Progenitor cell of endocrine pancreas (in vitro differentiated cells): ENCODE results near the gene CTXN1. TPM values are rescaled to one million over a fixed set of nuclear protein-coding genes. Genes with fewer than 3 reads are reported as not detected.
"Not testable (repeated sequence)": the region's sequence is repeated elsewhere in the genome, so short reads cannot be mapped to it uniquely, and the experiment has no call there.

ENCODE experiments used
- DNase-seq: peaks from one replicate; pipeline ENCODE4 v3.0.0; 2021; ENCODE audit warnings: low spot score; ENCODE audit not compliant: unreplicated experiment
- H3K27ac Mint-ChIP-seq: 2 replicates; pipeline ENCODE4 v1.8.0; 2021; ENCODE audit warnings: mild to moderate bottlenecking, moderate library complexity, mixed read lengths
- H3K27me3 Mint-ChIP-seq: 2 replicates; pipeline ENCODE4 v1.8.0; 2021; ENCODE audit warnings: mixed read lengths
- H3K36me3 Mint-ChIP-seq: 2 replicates; pipeline ENCODE4 v1.8.0; 2022; ENCODE audit warnings: mixed read lengths; ENCODE audit not compliant: insufficient read depth
- H3K4me1 Mint-ChIP-seq: 2 replicates; pipeline ENCODE4 v1.8.0; 2021; ENCODE audit warnings: low read depth, mixed read lengths
- H3K4me3 Mint-ChIP-seq: 2 replicates; pipeline ENCODE4 v1.8.0; 2021; ENCODE audit warnings: low read depth, mild to moderate bottlenecking, moderate library complexity, mixed read lengths
- H3K9me3 Mint-ChIP-seq: 2 replicates; pipeline ENCODE4 v1.8.0; 2021; ENCODE audit warnings: low read depth, mixed read lengths
- CTCF ChIP-seq: fragments of 200-600 bp; sonication (generic); IDR thresholded peaks from one replicate; pipeline ENCODE4 v1.5.0; 2021; ENCODE audit warnings: antibody characterized with exemption, mild to moderate bottlenecking; ENCODE audit not compliant: unreplicated experiment
- total RNA-seq: library from RNA; stranded (reverse); gene quantifications from 2 replicates; pipeline ENCODE4 v1.2.1, GENCODE V29; 2021

CTXN1 gene
- total RNA-seq, 1 donor from 2014 or later: 114 TPM

GRCh38 chr19:7933411-7933810 is 7.5 kb upstream of the CTXN1 start:
- H3K27ac Mint-ChIP-seq: no peak overlapping the region
- no peak overlapping the region for H3K4me3 Mint-ChIP-seq
- no peaks in the 10 kb centered on the region for H3K9me3 Mint-ChIP-seq
- no peak for DNase-seq
- H3K27me3 Mint-ChIP-seq: no peaks in the 10 kb centered on the region
- no peaks in the 10 kb centered on the region for H3K4me1 Mint-ChIP-seq
- TF ChIP-seq CTCF: peak; percentile 31
- peaks cover 7% of the 10 kb centered on the region for H3K36me3 Mint-ChIP-seq

- Mint-ChIP-seq H3K36me3 (peaks cover 7% of the 10 kb centered on the region), H3K4me1 (no peaks in the 10 kb centered on the region), H3K27ac (no peak overlapping the region), H3K9me3 (no peaks in the 10 kb centered on the region), H3K27me3 (no peaks in the 10 kb centered on the region), H3K4me3 (no peak overlapping the region)
- TF ChIP-seq CTCF: no peak
- no peak for DNase-seq
These were observed 7.0 kb upstream of the CTXN1 start for GRCh38 chr19:7932930-7933300.

GRCh38 chr19:7932276-7932929 is 6.5 kb upstream of the CTXN1 start:
- peaks cover 7% of the 10 kb centered on the region for H3K36me3 Mint-ChIP-seq
- H3K4me3 Mint-ChIP-seq: no peak overlapping the region
- no peak for TF ChIP-seq CTCF
- H3K27me3 Mint-ChIP-seq: no peaks in the 10 kb centered on the region
- no peak for DNase-seq
- H3K9me3 Mint-ChIP-seq: no peaks in the 10 kb centered on the region
- no peak overlapping the region for H3K27ac Mint-ChIP-seq
- no peaks in the 10 kb centered on the region for H3K4me1 Mint-ChIP-seq

GRCh38 chr19:7931221-7932061 is 5.5 kb upstream of the CTXN1 start:
- Mint-ChIP-seq H3K4me1 (peaks cover 2% of the 10 kb centered on the region), H3K4me3 (no peak overlapping the region), H3K9me3 (no peaks in the 10 kb centered on the region), H3K27ac (no peak overlapping the region), H3K27me3 (no peaks in the 10 kb centered on the region), H3K36me3 (peaks cover 8% of the 10 kb centered on the region)
- TF ChIP-seq CTCF: no peak
- no peak for DNase-seq

- H3K27ac Mint-ChIP-seq: no peak overlapping the region
- TF ChIP-seq CTCF: no peak
- no peaks in the 10 kb centered on the region for H3K27me3 Mint-ChIP-seq
- no peaks in the 10 kb centered on the region for H3K9me3 Mint-ChIP-seq
- H3K36me3 Mint-ChIP-seq: peaks cover 8% of the 10 kb centered on the region
- no peak overlapping the region for H3K4me3 Mint-ChIP-seq
- DNase-seq: no peak
- peaks cover 4% of the 10 kb centered on the region for H3K4me1 Mint-ChIP-seq
These were observed 4.8 kb upstream of the CTXN1 start for GRCh38 chr19:7930765-7931164.

- not testable (repeated sequence) for DNase-seq, H3K27ac Mint-ChIP-seq, H3K9me3 Mint-ChIP-seq, H3K27me3 Mint-ChIP-seq, H3K36me3 Mint-ChIP-seq, H3K4me1 Mint-ChIP-seq, H3K4me3 Mint-ChIP-seq
These were observed 4.1 kb upstream of the CTXN1 start for GRCh38 chr19:7930030-7930429.
